ENCODE data around the gene ATOSB. TPM values are rescaled to one million over a fixed set of nuclear protein-coding genes. Genes with fewer than 3 reads are reported as not detected.
"Not testable (repeated sequence)": the region's sequence is repeated elsewhere in the genome, so short reads cannot be mapped to it uniquely, and the experiment has no call there.

Gene ATOSB
- total and polyA plus RNA-seq, 12 donors = 12.1 to 51.2 (median 18.0) TPM

DNA sequence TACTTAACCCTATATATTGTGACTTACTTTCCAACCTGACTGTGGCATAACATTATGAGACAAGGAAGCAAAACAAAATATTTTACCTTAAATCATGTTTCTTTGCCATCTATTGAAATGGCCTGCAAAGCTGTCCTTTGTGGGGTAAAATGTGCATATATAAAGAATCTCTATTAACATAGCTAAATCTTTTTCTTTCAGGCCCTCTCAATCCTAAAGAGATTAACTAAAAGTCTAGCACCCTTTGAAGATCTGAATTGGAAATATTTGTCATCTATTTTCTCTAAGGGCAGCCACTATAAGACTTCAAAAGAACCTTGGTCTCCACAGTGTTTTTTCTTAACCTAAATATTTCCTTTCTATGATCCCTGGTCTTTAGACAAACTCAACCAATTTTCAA is 41.1 kb upstream of the ATOSB start:
- Histone ChIP-seq H3K27me3 (no peaks in the 10 kb centered on the region), H3K27ac (no peak overlapping the region), H3K4me1 (replicated peaks in 1 of 2) (no peaks in the 10 kb centered on the region), H3K36me3 (replicated peaks in 1 of 2) (no peaks in the 10 kb centered on the region), H3K4me3 (no peak overlapping the region), H3K9me3 (replicated peaks in 1 of 3) (no peaks in the 10 kb centered on the region)
- intact Hi-C loops (cut with DNase I) = loop anchor here in 1 of 2 donors (5.0 kb wide), 1 partner anchor 34 kb away; no protein-coding TSS in a partner anchor
- TF ChIP-seq POLR2A (IDR thresholded peaks at IDR 0.05) = no peak
- TF ChIP-seq, protein P1, sequence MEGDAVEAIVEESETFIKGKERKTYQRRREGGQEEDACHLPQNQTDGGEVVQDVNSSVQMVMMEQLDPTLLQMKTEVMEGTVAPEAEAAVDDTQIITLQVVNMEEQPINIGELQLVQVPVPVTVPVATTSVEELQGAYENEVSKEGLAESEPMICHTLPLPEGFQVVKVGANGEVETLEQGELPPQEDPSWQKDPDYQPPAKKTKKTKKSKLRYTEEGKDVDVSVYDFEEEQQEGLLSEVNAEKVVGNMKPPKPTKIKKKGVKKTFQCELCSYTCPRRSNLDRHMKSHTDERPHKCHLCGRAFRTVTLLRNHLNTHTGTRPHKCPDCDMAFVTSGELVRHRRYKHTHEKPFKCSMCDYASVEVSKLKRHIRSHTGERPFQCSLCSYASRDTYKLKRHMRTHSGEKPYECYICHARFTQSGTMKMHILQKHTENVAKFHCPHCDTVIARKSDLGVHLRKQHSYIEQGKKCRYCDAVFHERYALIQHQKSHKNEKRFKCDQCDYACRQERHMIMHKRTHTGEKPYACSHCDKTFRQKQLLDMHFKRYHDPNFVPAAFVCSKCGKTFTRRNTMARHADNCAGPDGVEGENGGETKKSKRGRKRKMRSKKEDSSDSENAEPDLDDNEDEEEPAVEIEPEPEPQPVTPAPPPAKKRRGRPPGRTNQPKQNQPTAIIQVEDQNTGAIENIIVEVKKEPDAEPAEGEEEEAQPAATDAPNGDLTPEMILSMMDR (IDR thresholded peaks at IDR 0.05) = no peak
- no peak for DNase-seq

DNA sequence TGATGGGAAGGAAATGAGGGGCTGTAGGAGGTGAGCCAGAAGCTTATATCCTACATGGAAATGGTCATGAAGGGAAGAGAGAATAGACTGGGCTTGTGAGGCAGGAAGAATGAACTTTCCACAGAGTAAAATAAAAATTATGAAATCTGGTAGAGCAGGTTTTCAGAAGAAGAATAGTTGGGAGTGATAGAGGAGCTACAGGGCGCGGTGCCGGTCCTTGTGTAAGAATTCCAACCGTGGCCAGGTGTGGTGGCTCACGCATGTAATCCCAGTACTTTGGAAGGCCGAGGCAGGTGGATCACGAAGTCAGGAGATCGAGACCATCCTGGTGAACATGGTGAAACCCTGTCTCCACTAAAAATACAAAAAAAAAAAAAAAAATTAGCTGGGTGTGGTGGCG is 37.3 kb upstream of the ATOSB start:
- intact Hi-C loops (cut with DNase I) = no loop called here

DNA sequence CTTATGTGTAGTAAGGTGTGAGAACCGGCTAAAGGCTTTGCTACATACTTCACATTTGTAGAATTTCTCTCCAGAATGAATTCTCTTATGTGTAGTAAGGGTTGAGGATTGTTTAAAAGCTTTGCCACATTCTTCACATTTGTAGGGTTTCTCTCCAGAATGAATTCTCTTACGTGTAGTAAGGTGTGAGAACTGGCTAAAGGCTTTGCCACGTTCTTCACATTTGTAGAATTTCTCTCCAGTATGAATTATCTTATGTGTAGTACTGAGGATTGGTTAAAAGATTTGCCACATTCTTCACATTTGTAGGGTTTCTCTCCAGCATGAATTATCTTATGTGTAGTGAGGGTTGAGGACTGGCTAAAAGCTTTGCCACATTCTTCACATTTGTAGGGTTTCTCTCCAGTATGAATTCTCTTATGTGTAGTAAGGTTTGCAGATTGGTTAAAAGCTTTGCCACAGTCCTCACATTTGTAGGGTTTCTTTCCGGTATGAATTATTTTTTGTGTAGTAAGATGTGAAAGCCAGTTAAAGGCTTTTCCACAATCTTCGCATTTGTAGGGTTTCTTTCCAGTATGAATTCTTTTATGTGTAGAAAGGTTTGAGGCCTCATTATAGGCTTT is 32.4 kb upstream of the ATOSB start:
- intact Hi-C loops (cut with DNase I); H3K36me3 ChIP-seq (replicated peaks in 1 of 2); H3K27me3 ChIP-seq; H3K4me3 ChIP-seq; DNase-seq; H3K27ac ChIP-seq; H3K4me1 ChIP-seq (replicated peaks in 1 of 2): not testable (repeated sequence)
- peaks cover 0 to 14% (median 0%) of the 10 kb centered on the region in 3 donors for H3K9me3 ChIP-seq (replicated peaks in 1 of 3)
- 75 to 84% (median 76%) methylated on average over 5 of the region's 5 CpGs for WGBS, 4 donors

More for the DNA sequence above, 37.3 kb upstream of the ATOSB start:
- Histone ChIP-seq H3K36me3 (replicated peaks in 1 of 2) (no peaks in the 10 kb centered on the region), H3K27me3 (no peaks in the 10 kb centered on the region), H3K4me3 (no peak overlapping the region), H3K27ac (no peak overlapping the region), H3K9me3 (replicated peaks in 1 of 3) (peaks cover 0 to 7% (median 0%) of the 10 kb centered on the region in 3 donors), H3K4me1 (replicated peaks in 1 of 2) (no peaks in the 10 kb centered on the region)
- no peak for TF ChIP-seq POLR2A (IDR thresholded peaks at IDR 0.05)
- TF ChIP-seq, protein P1 (IDR thresholded peaks at IDR 0.05) = no peak
- WGBS, 4 donors = 89 to 97% (median 95%) methylated on average over 9 of the region's 9 CpGs
- no peak for DNase-seq

DNA sequence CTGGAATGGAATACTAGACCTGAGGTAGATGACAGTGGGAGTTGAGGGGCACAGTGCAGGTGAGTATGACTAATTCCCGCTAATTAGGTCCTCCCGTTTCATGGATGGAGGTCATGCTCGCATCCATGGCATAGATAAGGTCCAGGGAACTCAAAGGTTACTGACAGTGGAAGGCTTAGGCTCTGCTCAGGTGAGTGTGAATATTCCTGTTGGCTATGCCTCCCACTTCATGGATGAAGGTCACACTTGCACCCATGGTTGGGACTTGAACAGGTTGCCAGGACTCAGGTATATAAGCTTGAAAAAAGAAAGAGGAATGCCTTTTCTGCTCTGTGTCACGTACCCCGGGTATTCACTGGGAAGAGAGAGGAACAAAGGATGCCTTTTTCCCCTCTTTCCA is 26.4 kb upstream of the ATOSB start:
- TF ChIP-seq, protein P1 (IDR thresholded peaks at IDR 0.05) = no peak
- TF ChIP-seq POLR2A (IDR thresholded peaks at IDR 0.05) = no peak
- no peak for DNase-seq
- no peak overlapping the region for H3K27ac ChIP-seq
- H3K36me3 ChIP-seq (replicated peaks in 1 of 2) = no peaks in the 10 kb centered on the region
- H3K4me3 ChIP-seq = no peak overlapping the region
- WGBS, 4 donors = 88 to 97% (median 93%) methylated on average over 5 of the region's 5 CpGs
- intact Hi-C loops (cut with DNase I) = no loop called here
- no peaks in the 10 kb centered on the region for H3K4me1 ChIP-seq (replicated peaks in 1 of 2)
- H3K27me3 ChIP-seq = no peaks in the 10 kb centered on the region
- H3K9me3 ChIP-seq (replicated peaks in 1 of 3) = peaks cover 0 to 1% (median 0%) of the 10 kb centered on the region in 3 donors

DNA sequence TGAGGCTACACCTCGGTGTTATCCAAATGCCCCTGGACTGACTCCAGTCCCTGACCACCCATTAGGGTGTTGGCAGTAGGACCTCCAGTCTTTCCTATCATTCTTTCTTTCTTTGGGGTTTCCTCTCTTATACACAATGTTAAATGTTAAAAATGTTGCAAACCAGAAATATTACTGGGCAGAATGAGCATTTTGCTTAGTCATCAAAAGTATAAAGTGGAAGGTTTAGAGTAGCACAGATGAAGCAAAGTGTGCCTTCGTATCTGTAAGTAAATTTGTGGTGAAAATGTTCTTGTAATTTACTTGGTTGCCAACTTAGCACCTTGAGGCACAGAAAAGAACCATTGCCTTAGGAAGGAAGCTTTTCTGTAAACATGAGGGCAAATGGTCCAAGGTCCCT is 24.4 kb upstream of the ATOSB start:
- Histone ChIP-seq H3K27ac (no peak overlapping the region), H3K9me3 (replicated peaks in 1 of 3) (no peaks in the 10 kb centered on the region), H3K36me3 (replicated peaks in 1 of 2) (no peaks in the 10 kb centered on the region), H3K27me3 (no peaks in the 10 kb centered on the region), H3K4me3 (no peak overlapping the region), H3K4me1 (replicated peaks in 1 of 2) (no peaks in the 10 kb centered on the region)
- no peak for DNase-seq
- TF ChIP-seq, protein P1 (IDR thresholded peaks at IDR 0.05) = no peak
- TF ChIP-seq POLR2A (IDR thresholded peaks at IDR 0.05) = no peak
- 80 to 91% (median 88%) methylated on average over 2 of the region's 2 CpGs for WGBS, 4 donors
- intact Hi-C loops (cut with DNase I) = no loop called here
